ENCODE data around the gene OPN1MW2. TPM values are rescaled to one million over a fixed set of nuclear protein-coding genes. Genes with fewer than 3 reads are reported as not detected.
"Not testable (repeated sequence)": the region's sequence is repeated elsewhere in the genome, so short reads cannot be mapped to it uniquely, and the experiment has no call there.

Gene OPN1MW2
- total RNA-seq, 2 experiments from 2014 or later = not detected

GRCh38 chrX:154263072-154263471 is 43.5 kb downstream of the OPN1MW2 start:
- POLR2A ChIA-PET, CTCF ChIA-PET: not testable (repeated sequence)

GRCh38 chrX:154269245-154269644 is 49.7 kb downstream of the OPN1MW2 start:
- CTCF ChIA-PET, POLR2A ChIA-PET: not testable (repeated sequence)

Other genes starting within 250 kb of the OPN1MW2 start
- gene HCFC1, start 247.9 kb upstream of the OPN1MW2 start, total RNA-seq = 100 to 1,000 TPM; 136 to 142 TPM
- 1 to 10 TPM; 3.5 to 4.0 TPM for gene TMEM187, start 247.0 kb upstream of the OPN1MW2 start, total RNA-seq
- 100 to 1,000 TPM; 201 to 202 TPM for gene IRAK1, start 199.9 kb upstream of the OPN1MW2 start, total RNA-seq
- gene MECP2, start 122.0 kb upstream of the OPN1MW2 start, total RNA-seq = 10 to 100 TPM; 49.8 to 51.2 TPM
- gene OPN1LW, start 75.5 kb upstream of the OPN1MW2 start, total RNA-seq = not detected
- not detected for gene OPN1MW, start 37.2 kb upstream of the OPN1MW2 start, total RNA-seq
- gene OPN1MW3, start 37.8 kb downstream of the OPN1MW2 start, total RNA-seq = not detected
- gene TEX28, start 75.4 kb downstream of the OPN1MW2 start, total RNA-seq = not detected
- under 1 TPM in 1 of 2 experiments, not detected in 1; 0.19 TPM for gene TKTL1, start 76.0 kb downstream of the OPN1MW2 start, total RNA-seq
- gene FLNA, start 154.9 kb downstream of the OPN1MW2 start, total RNA-seq = 1,000 to 10,000 TPM; 1,044 to 1,051 TPM
- gene EMD, start 159.5 kb downstream of the OPN1MW2 start, total RNA-seq = 100 to 1,000 TPM; 108 to 109 TPM
- gene RPL10, start 178.6 kb downstream of the OPN1MW2 start, total RNA-seq = 1,000 to 10,000 TPM; 2,936 to 3,024 TPM
- 10 to 100 TPM; 10.8 to 11.8 TPM for gene DNASE1L1, start 189.5 kb downstream of the OPN1MW2 start, total RNA-seq
- gene TAFAZZIN, start 191.8 kb downstream of the OPN1MW2 start, total RNA-seq = 10 to 100 TPM; 48.4 to 49.9 TPM
- 10 to 100 TPM; 38.5 to 39.6 TPM for gene ATP6AP1, start 208.9 kb downstream of the OPN1MW2 start, total RNA-seq
- gene GDI1, start 217.4 kb downstream of the OPN1MW2 start, total RNA-seq = 10 to 100 TPM; 87.0 to 97.3 TPM
- gene FAM50A, start 224.4 kb downstream of the OPN1MW2 start, total RNA-seq = 10 to 100 TPM; 73.2 to 78.2 TPM
- 10 to 100 TPM; 32.8 to 38.4 TPM for gene PLXNA3, start 238.5 kb downstream of the OPN1MW2 start, total RNA-seq